ENCODE data around the gene ATP6V0C. TPM values are rescaled to one million over a fixed set of nuclear protein-coding genes. Genes with fewer than 3 reads are reported as not detected.

Gene ATP6V0C
- total RNA-seq, 5 donors from 2014 or later (not counting 1 experiment from before 2014, with no cell fraction given) = 122 to 161 (median 128) TPM

DNA sequence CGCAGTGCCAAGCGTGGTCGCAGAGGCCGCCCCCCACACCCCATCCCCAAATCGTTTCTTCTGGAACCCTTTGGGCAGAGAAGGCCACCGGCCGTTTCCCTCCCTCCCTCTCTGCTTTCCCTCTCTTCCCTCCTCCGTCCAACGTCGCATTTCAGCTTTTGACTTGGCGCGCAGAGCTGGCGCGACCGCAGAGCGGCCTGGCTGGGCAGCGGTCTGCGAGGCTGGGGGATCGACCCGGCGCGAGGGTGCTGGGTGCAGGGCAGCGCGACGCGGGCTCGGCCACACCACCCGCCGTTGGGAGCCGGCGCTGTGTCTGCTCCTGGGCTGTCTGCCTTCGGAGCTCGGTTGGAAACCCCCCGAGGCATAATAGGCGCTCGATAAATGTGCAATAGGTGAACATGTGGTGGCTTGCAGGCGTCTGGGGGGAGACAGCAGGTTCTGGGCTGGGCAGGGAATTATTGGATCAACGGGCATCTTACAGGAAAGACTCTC, 45.5 kb upstream of the ATP6V0C start:
- Mint-ChIP-seq H3K9me3 (no peaks in the 10 kb centered on the region), H3K36me3 (no peaks in the 10 kb centered on the region), H3K4me1 (peaks cover 8 to 20% (median 10%) of the 10 kb centered on the region in 3 donors), H3K27ac (no peak overlapping the region), H3K27me3 (peaks cover 14 to 35% of the 10 kb centered on the region in 2 donors), H3K4me3 (peak overlapping the region in 2 of 3 donors; percentile 34 to 55)
- Histone ChIP-seq H3K27me3 (replicated peaks in 1 of 2; ENCODE audit: control insufficient read depth in 2 of 2, extremely low read depth in 1 of 2, insufficient read depth in 2 of 2, low read length in 1 of 2) (peaks cover 3 to 63% of the 10 kb centered on the region in 2 experiments), H3K27ac (ENCODE audit: low read length) (no peak overlapping the region), H3K4me3 (ENCODE audit: control insufficient read depth in 1 of 2, extremely low read depth in 1 of 2, low read length in 1 of 2) (no peak overlapping the region), H3K9me3 (no peaks in the 10 kb centered on the region), H3K36me3 (ENCODE audit: control insufficient read depth in 2 of 2, extremely low read depth in 1 of 2, insufficient read depth in 1 of 2, low read length in 1 of 2) (no peaks in the 10 kb centered on the region), H3K4me1 (ENCODE audit: control insufficient read depth in 1 of 2, extremely low read depth in 1 of 2, insufficient read depth in 2 of 2, low read length in 2 of 2) (peaks cover 2 to 39% of the 10 kb centered on the region in 2 experiments)
- ATAC-seq (replicated peaks in 1 of 4) (peak in 1 of 4 experiments; percentile 66), DNase-seq (peak in 1 of 35 experiments; percentile 43)
- ChIA-PET CTCF (interaction anchor here (0.6 to 0.7 kb wide), 2 partner anchors 8 to 20 kb away, joined by 3 to 7 read pairs; partner anchors contain the start of gene TEDC2 (in 1 of the 2)), POLR2A (interaction anchor here in 1 of 2 donors (0.5 kb wide), 1 partner anchor 67 kb away, joined by 10 read pairs; no protein-coding TSS in a partner anchor)
- 2% methylated on average over 35 of the region's 38 CpGs for WGBS (ENCODE audit: insufficient coverage)

- ChIA-PET CTCF (interaction anchor here (0.5 to 0.7 kb wide), 3 partner anchors 9 to 42 kb away, joined by 3 to 7 read pairs (median 5); partner anchors contain the start of gene TEDC2 (in 1 of the 2)), POLR2A (no interaction called here)
- Mint-ChIP-seq H3K27ac (no peak overlapping the region), H3K4me3 (peak overlapping the region in 1 of 3 donors; percentile 55), H3K4me1 (peaks cover 10 to 22% (median 11%) of the 10 kb centered on the region in 3 donors), H3K27me3 (peaks cover 14 to 36% of the 10 kb centered on the region in 2 donors), H3K36me3 (no peaks in the 10 kb centered on the region), H3K9me3 (no peaks in the 10 kb centered on the region)
- Histone ChIP-seq H3K36me3 (ENCODE audit: control insufficient read depth in 2 of 2, extremely low read depth in 1 of 2, insufficient read depth in 1 of 2, low read length in 1 of 2) (no peaks in the 10 kb centered on the region), H3K27ac (ENCODE audit: low read length) (no peak overlapping the region), H3K4me3 (ENCODE audit: control insufficient read depth in 1 of 2, extremely low read depth in 1 of 2, low read length in 1 of 2) (no peak overlapping the region), H3K9me3 (no peaks in the 10 kb centered on the region), H3K4me1 (ENCODE audit: control insufficient read depth in 1 of 2, extremely low read depth in 1 of 2, insufficient read depth in 2 of 2, low read length in 2 of 2) (peaks cover 2 to 42% of the 10 kb centered on the region in 2 experiments), H3K27me3 (replicated peaks in 1 of 2; ENCODE audit: control insufficient read depth in 2 of 2, extremely low read depth in 1 of 2, insufficient read depth in 2 of 2, low read length in 1 of 2) (peaks cover 3 to 65% of the 10 kb centered on the region in 2 experiments)
- DNase-seq (no peak), ATAC-seq (replicated peaks in 1 of 4) (no peak)
- 0% methylated on average over 1 of the region's 14 CpGs for WGBS (ENCODE audit: insufficient coverage)
Observed at GRCh38 chr16:2468725-2469398, 44.9 kb upstream of the ATP6V0C start.

DNA sequence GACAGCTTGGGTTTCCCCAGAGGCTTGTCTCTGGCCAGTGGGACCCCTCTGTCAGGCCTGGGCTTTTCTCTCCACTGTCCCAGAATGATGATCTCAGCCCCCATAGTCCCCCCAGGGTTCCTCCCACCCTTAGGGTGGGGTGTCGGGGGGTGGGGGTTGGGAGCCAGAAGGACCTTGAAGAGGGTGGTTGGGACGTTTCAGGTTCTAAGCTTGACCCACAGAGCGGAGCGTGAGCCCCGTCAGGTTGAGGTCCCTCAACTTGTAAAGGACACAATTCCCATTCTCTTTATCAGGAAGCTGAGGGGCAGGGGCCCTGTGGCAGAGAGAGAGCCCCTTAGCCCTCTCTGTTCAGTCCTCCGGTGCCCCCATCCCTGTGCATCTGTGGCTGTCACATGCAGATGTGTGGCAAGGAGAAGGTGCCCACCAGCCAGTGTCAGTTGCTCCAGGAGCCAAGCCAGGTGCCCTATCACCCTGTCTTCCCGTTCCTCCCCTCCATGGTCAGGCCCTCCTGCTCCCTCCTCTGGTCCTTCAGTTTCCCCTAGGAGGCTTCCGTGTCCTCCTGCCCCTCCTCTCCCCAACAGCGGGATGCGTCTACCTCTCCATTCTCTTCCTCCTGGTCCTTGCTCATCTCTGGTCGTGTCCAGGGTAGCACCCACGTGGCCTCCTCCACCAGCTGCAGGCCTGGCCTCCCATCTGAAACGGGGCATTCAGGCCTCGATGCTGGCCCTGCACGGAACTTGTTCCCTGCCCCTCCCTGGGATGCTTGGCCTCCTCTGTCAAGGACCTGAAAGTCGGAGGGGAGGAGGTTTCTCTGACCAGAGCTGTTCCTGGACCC, 44.1 kb upstream of the ATP6V0C start:
- no peak for DNase-seq
- H3K36me3 ChIP-seq (ENCODE audit: control insufficient read depth in 2 of 2, extremely low read depth in 1 of 2, insufficient read depth in 1 of 2, low read length in 1 of 2) = no peaks in the 10 kb centered on the region
- Mint-ChIP-seq H3K27me3 (peaks cover 14 to 36% of the 10 kb centered on the region in 2 donors), H3K36me3 (no peaks in the 10 kb centered on the region), H3K9me3 (no peaks in the 10 kb centered on the region), H3K4me1 (peaks cover 10 to 22% (median 11%) of the 10 kb centered on the region in 3 donors), H3K4me3 (peak overlapping the region in 1 of 3 donors; percentile 8), H3K27ac (no peak overlapping the region)
- H3K4me1 ChIP-seq (ENCODE audit: control insufficient read depth in 1 of 2, extremely low read depth in 1 of 2, insufficient read depth in 2 of 2, low read length in 2 of 2) = peaks cover 2 to 46% of the 10 kb centered on the region in 2 experiments
- peaks cover 3 to 65% of the 10 kb centered on the region in 2 experiments for H3K27me3 ChIP-seq (replicated peaks in 1 of 2; ENCODE audit: control insufficient read depth in 2 of 2, extremely low read depth in 1 of 2, insufficient read depth in 2 of 2, low read length in 1 of 2)
- POLR2A ChIA-PET = no interaction called here
- no peak for ATAC-seq (replicated peaks in 1 of 4)
- WGBS (ENCODE audit: insufficient coverage) = 67% methylated on average over 14 of the region's 16 CpGs
- H3K27ac ChIP-seq (ENCODE audit: low read length) = no peak overlapping the region
- no peaks in the 10 kb centered on the region for H3K9me3 ChIP-seq
- H3K4me3 ChIP-seq (ENCODE audit: control insufficient read depth in 1 of 2, extremely low read depth in 1 of 2, low read length in 1 of 2) = no peak overlapping the region
- CTCF ChIA-PET = interaction anchor here in 1 of 2 donors (0.5 kb wide), 1 partner anchor 41 kb away, joined by 5 read pairs; no protein-coding TSS in a partner anchor

- Histone ChIP-seq H3K27ac (ENCODE audit: low read length) (no peak overlapping the region), H3K4me1 (ENCODE audit: control insufficient read depth in 1 of 2, extremely low read depth in 1 of 2, insufficient read depth in 2 of 2, low read length in 2 of 2) (peaks cover 2 to 46% of the 10 kb centered on the region in 2 experiments), H3K9me3 (no peaks in the 10 kb centered on the region), H3K36me3 (ENCODE audit: control insufficient read depth in 2 of 2, extremely low read depth in 1 of 2, insufficient read depth in 1 of 2, low read length in 1 of 2) (no peaks in the 10 kb centered on the region), H3K27me3 (replicated peaks in 1 of 2; ENCODE audit: control insufficient read depth in 2 of 2, extremely low read depth in 1 of 2, insufficient read depth in 2 of 2, low read length in 1 of 2) (peaks cover 3 to 65% of the 10 kb centered on the region in 2 experiments), H3K4me3 (ENCODE audit: control insufficient read depth in 1 of 2, extremely low read depth in 1 of 2, low read length in 1 of 2) (no peak overlapping the region)
- ATAC-seq (replicated peaks in 1 of 4) = no peak
- Mint-ChIP-seq H3K4me1 (peaks cover 10 to 22% (median 11%) of the 10 kb centered on the region in 3 donors), H3K36me3 (no peaks in the 10 kb centered on the region), H3K27ac (peak overlapping the region in 1 of 2 donors; percentile 5), H3K27me3 (peaks cover 14 to 36% of the 10 kb centered on the region in 2 donors), H3K4me3 (peak overlapping the region in 1 of 3 donors; percentile 38), H3K9me3 (no peaks in the 10 kb centered on the region)
- DNase-seq = no peak
- WGBS (ENCODE audit: insufficient coverage) = 90% methylated on average over 4 of the region's 7 CpGs
- ChIA-PET CTCF (interaction anchor here in 1 of 2 donors (0.6 kb wide), 1 partner anchor 8 kb away, joined by 3 read pairs; no protein-coding TSS in a partner anchor), POLR2A (no interaction called here)
Observed at GRCh38 chr16:2470234-2470601, 43.5 kb upstream of the ATP6V0C start.

DNA sequence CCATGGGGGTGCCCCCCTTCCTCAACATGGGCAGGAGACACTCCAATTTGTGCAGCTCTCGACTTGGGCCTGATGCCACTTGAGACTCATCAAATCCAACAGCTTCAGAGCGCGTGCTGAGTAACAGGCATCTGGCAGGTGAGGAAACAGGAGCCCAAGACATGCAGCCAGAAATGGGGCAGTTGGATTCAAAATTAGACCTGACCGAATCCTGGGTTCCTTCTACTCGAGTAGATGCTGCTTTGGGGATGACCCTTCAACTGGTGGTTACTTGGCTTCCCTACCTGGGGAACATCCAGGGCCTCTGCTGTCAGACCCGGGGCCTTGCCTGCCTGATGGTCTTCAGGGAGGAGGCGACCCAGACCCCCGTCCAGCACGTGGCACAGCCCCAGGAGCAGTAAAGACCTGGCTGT, 43.1 kb upstream of the ATP6V0C start:
- Histone ChIP-seq H3K9me3 (no peaks in the 10 kb centered on the region), H3K36me3 (ENCODE audit: control insufficient read depth in 2 of 2, extremely low read depth in 1 of 2, insufficient read depth in 1 of 2, low read length in 1 of 2) (no peaks in the 10 kb centered on the region), H3K4me3 (ENCODE audit: control insufficient read depth in 1 of 2, extremely low read depth in 1 of 2, low read length in 1 of 2) (no peak overlapping the region), H3K27me3 (replicated peaks in 1 of 2; ENCODE audit: control insufficient read depth in 2 of 2, extremely low read depth in 1 of 2, insufficient read depth in 2 of 2, low read length in 1 of 2) (peaks cover 3 to 66% of the 10 kb centered on the region in 2 experiments), H3K4me1 (ENCODE audit: control insufficient read depth in 1 of 2, extremely low read depth in 1 of 2, insufficient read depth in 2 of 2, low read length in 2 of 2) (peaks cover 2 to 48% of the 10 kb centered on the region in 2 experiments), H3K27ac (ENCODE audit: low read length) (no peak overlapping the region)
- no peak for DNase-seq
- no peak for ATAC-seq (replicated peaks in 1 of 4)
- peak overlapping the region in 1 of 2 donors; percentile 5 for H3K27ac Mint-ChIP-seq
- POLR2A ChIA-PET = no interaction called here
- peaks cover 14 to 36% of the 10 kb centered on the region in 2 donors for H3K27me3 Mint-ChIP-seq
- H3K4me3 Mint-ChIP-seq = peak overlapping the region in 1 of 3 donors; percentile 38
- H3K4me1 Mint-ChIP-seq = peaks cover 10 to 22% (median 11%) of the 10 kb centered on the region in 3 donors
- H3K36me3 Mint-ChIP-seq = no peaks in the 10 kb centered on the region
- CTCF ChIA-PET = interaction anchor here in 1 of 2 donors (0.6 kb wide), 1 partner anchor 8 kb away, joined by 3 read pairs; no protein-coding TSS in a partner anchor
- H3K9me3 Mint-ChIP-seq = no peaks in the 10 kb centered on the region
- WGBS (ENCODE audit: insufficient coverage) = 54% methylated on average over 8 of the region's 9 CpGs

All from T-cell (primary cell).